ENCODE measurements around the gene RBAK.
"Not testable (repeated sequence)": the region's sequence is repeated elsewhere in the genome, so short reads cannot be mapped to it uniquely, and the experiment has no call there.

RBAK gene

DNA sequence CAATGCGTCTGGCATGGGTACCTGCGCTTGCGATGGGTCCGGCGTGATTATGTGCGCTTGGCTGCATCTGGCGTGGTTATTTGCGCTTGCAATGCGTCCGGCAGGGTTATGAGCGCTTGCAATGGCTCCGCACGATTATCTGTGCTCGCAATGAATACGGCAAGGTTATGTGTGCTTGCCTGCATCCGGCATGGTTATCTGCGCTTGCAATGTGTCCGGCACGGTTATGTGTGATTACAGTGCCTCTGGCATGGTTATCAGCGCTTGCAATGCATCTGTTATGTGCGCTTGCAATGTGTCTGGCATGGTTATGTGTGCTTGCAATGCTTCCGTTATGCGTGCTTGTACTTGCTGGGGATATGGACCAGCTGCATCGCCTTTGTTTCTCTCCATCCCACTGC lies 37.7 kb downstream of the RBAK start:
- no peak for TF ChIP-seq CTCF (IDR thresholded peaks at IDR 0.05; ENCODE audit: insufficient read depth, missing control alignments)
- DNase-seq (ENCODE audit: insufficient read length, low spot score): no peak
- no peak for FAIRE-seq

DNA sequence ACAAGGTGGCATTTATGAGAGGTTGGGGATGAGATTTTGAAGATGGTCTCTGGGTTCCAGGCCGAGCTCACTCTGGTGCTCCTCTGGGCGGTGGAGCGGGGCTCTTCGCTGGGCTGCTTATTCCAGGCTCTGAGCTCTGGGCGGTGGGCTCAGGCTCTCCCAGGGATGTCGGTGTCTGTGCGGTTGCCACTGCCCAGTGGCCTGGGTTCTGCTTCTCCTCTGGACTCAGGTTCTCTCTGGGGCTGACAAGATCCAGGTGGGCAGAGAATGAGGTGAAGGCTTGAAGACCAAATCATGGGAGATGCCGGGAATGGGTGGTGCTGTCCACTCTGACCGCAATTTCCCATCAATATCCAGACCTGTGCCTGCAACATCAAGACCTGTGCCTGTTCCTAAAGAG lies 40.6 kb downstream of the RBAK start:
- FAIRE-seq: no peak
- no peak for DNase-seq (ENCODE audit: insufficient read length, low spot score)
- TF ChIP-seq CTCF (IDR thresholded peaks at IDR 0.05; ENCODE audit: insufficient read depth, missing control alignments): no peak

GRCh38 chr7:5088228-5088833 lies 42.7 kb downstream of the RBAK start:
- FAIRE-seq; DNase-seq (ENCODE audit: insufficient read length, low spot score): not testable (repeated sequence)

- DNase-seq (ENCODE audit: insufficient read length, low spot score) (no peak), FAIRE-seq (no peak)
- no peak for TF ChIP-seq CTCF (IDR thresholded peaks at IDR 0.05; ENCODE audit: insufficient read depth, missing control alignments)
Observed at GRCh38 chr7:5088906-5089305, 43.2 kb downstream of the RBAK start.

DNA sequence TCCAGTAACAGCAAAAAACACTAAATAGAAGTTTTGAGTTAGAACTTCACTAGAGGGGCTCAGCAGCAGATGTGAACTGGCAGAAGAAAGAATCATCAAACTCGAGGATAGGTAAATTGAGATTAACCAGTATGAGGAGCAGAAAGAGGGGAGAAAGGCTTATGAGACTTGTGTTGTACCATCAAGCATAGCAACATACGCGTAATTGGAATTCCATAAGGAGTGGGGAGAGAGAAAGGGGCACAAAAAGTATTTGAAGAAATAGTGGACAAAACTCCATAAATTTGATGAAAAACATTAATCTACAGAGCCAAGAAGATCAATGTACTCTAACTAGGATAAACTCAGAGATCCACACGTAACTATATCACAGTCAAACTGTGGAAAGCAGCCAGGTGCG lies 48.3 kb downstream of the RBAK start:
- FAIRE-seq: no peak
- no peak for DNase-seq (ENCODE audit: insufficient read length, low spot score)
- TF ChIP-seq CTCF (IDR thresholded peaks at IDR 0.05; ENCODE audit: insufficient read depth, missing control alignments): no peak

- DNase-seq (ENCODE audit: insufficient read length, low spot score): no peak
- no peak for FAIRE-seq
- TF ChIP-seq CTCF (IDR thresholded peaks at IDR 0.05; ENCODE audit: insufficient read depth, missing control alignments): no peak
Observed at GRCh38 chr7:5094641-5095040, 49.0 kb downstream of the RBAK start.

DNA sequence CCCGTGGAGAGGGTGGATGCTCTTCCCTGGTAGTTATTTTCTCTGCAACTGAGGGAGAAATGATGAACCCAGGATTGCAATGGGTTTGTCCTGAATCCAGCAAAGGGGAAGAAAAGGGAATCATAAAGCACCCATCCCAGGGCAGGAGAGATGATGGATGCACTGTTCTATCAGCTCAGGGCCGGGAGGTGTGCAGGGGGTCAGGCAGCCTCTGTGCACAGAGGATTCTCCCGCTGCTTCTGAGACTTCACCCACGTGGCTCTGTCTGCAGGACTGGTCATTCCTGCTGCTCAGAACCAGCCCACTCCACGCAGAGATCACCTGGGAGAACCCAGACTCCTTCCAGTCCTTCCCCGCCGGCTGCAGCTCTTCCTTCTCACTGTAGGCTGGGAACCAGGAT lies 70.7 kb downstream of the RBAK start:
- DNase-seq (ENCODE audit: insufficient read length, low spot score): no peak
- no peak for TF ChIP-seq CTCF (IDR thresholded peaks at IDR 0.05; ENCODE audit: insufficient read depth, missing control alignments)
- FAIRE-seq: no peak
